SKM-1 (cell line): ENCODE results near the gene LONRF3.
A peak's percentile ranks its signal among the peaks of the same experiment; 100 is the strongest.
"Not testable (repeated sequence)": the region's sequence is repeated elsewhere in the genome, so short reads cannot be mapped to it uniquely, and the experiment has no call there.

Source experiments
- DNase-seq: peaks from one replicate; lab custom pipeline; 2025; ENCODE audit not compliant: unreplicated experiment; lab: John Stamatoyannopoulos, UW

LONRF3 gene

GRCh38 chrX:118983513-118983912 lies 9.1 kb downstream of the LONRF3 start:
- DNase-seq, result no peak

- no peak for DNase-seq
Measured at GRCh38 chrX:118988911-118989310, 14.5 kb downstream of the LONRF3 start.

- DNase-seq, result no peak
Measured at GRCh38 chrX:118989886-118990285, 15.5 kb downstream of the LONRF3 start.

GRCh38 chrX:118990512-118991227 lies 16.3 kb downstream of the LONRF3 start:
- no peak for DNase-seq

GRCh38 chrX:118992441-118993121 lies 18.2 kb downstream of the LONRF3 start:
- DNase-seq, result not testable (repeated sequence)

- no peak for DNase-seq
Measured at GRCh38 chrX:119003462-119003861, 29.0 kb downstream of the LONRF3 start.

GRCh38 chrX:119004920-119005524 lies 30.6 kb downstream of the LONRF3 start:
- DNase-seq, result peak; percentile 17

GRCh38 chrX:119007189-119007770 lies 32.9 kb downstream of the LONRF3 start:
- DNase-seq, result no peak

- DNase-seq, result no peak
Measured at GRCh38 chrX:119008110-119008744, 33.8 kb downstream of the LONRF3 start.

- DNase-seq, result no peak
Measured at GRCh38 chrX:119009071-119009470, 34.7 kb downstream of the LONRF3 start.

GRCh38 chrX:119010491-119010890 lies 36.1 kb downstream of the LONRF3 start:
- no peak for DNase-seq

GRCh38 chrX:119013164-119013563 lies 38.7 kb downstream of the LONRF3 start:
- no peak for DNase-seq

- DNase-seq, result no peak
Measured at GRCh38 chrX:119015407-119016237, 41.2 kb downstream of the LONRF3 start.

GRCh38 chrX:119017077-119017476 lies 42.7 kb downstream of the LONRF3 start:
- no peak for DNase-seq

- DNase-seq, result no peak
Measured at GRCh38 chrX:119025900-119026299, 51.5 kb downstream of the LONRF3 start.

GRCh38 chrX:119026344-119026743 lies 51.9 kb downstream of the LONRF3 start:
- not testable (repeated sequence) for DNase-seq

GRCh38 chrX:119027960-119028732 lies 53.7 kb downstream of the LONRF3 start:
- not testable (repeated sequence) for DNase-seq

- DNase-seq, result no peak
Measured at GRCh38 chrX:119028733-119029330, 54.4 kb downstream of the LONRF3 start.

GRCh38 chrX:119029656-119030055 lies 55.2 kb downstream of the LONRF3 start:
- not testable (repeated sequence) for DNase-seq
